Prostate gland (tissue), 2 donors: Measurements from ENCODE around the gene FBXL16.

Source experiments
- POLR2A ChIP-seq: fragments of 450-650 bp; IDR thresholded peaks from one replicate; pipeline ENCODE4 v1.6.1; 2016; ENCODE audit warnings: antibody characterized with exemption, mild to moderate bottlenecking
- POLR2AphosphoS5 ChIP-seq: sonication (generic); formaldehyde crosslinking; IDR thresholded peaks from one replicate; pipeline ENCODE4 v1.6.1; 2017; ENCODE audit warnings: antibody characterized with exemption
- TF ChIP-seq, protein P1 (sequence below), 4 experiments: fragments of 200-600 bp in 2 of 4; fragments of 450-650 bp in 2 of 4; sonication (generic) in 2 of 4; IDR thresholded peaks; 1 replicate in 3 of 4; 2 replicates in 1 of 4; pipeline ENCODE4 v1.5.1; 2016 to 2019; ENCODE audit warnings: antibody characterized with exemption in 4 of 4, mild to moderate bottlenecking in 2 of 4, moderate library complexity in 2 of 4

DNA sequence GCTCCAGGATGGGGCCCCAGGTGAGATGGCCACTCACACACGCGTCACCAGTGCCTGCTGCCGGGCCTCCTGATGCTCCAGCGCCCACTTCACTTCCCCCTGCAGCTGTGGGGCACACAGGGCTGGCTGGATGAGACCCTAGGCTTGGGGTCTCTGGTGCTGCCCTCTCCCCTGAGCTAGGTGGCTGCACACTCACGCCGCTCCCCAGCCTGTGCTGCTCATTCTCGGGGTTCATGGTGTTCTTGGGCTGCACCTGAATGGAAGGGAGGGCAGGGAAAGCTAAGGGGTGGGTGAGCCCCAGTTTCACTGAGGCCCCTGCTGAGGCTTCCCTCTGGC, 19.4 kb upstream of the FBXL16 start:
- TF ChIP-seq, protein P1, sequence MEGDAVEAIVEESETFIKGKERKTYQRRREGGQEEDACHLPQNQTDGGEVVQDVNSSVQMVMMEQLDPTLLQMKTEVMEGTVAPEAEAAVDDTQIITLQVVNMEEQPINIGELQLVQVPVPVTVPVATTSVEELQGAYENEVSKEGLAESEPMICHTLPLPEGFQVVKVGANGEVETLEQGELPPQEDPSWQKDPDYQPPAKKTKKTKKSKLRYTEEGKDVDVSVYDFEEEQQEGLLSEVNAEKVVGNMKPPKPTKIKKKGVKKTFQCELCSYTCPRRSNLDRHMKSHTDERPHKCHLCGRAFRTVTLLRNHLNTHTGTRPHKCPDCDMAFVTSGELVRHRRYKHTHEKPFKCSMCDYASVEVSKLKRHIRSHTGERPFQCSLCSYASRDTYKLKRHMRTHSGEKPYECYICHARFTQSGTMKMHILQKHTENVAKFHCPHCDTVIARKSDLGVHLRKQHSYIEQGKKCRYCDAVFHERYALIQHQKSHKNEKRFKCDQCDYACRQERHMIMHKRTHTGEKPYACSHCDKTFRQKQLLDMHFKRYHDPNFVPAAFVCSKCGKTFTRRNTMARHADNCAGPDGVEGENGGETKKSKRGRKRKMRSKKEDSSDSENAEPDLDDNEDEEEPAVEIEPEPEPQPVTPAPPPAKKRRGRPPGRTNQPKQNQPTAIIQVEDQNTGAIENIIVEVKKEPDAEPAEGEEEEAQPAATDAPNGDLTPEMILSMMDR (IDR thresholded peaks at IDR 0.05): no peak
- TF ChIP-seq POLR2A: no peak
- TF ChIP-seq POLR2AphosphoS5: no peak
